ENCODE data around the gene RAD54L.

The RAD54L gene

DNA sequence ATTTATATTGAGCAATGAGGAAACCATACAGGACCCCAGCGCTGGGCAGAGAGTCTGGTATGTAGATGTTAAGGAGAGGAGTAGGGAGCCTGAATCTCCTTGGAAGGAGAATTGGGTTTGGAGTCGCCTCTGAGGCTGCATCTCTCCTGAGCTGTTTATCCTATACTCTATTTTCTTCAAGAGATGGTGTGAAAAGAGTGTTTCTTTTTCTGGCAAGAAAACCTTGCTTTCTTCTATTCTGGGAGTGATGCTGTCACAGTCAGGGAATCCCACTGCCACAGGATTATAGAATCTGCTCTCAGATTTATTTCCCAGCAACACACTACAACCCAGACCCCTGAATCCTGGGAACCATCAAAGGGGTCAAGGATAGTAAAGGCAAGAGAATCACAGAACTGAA is 41.2 kb upstream of the RAD54L start:
- H3K27ac ChIP-seq = no peak overlapping the region
- TF ChIP-seq, protein P1, sequence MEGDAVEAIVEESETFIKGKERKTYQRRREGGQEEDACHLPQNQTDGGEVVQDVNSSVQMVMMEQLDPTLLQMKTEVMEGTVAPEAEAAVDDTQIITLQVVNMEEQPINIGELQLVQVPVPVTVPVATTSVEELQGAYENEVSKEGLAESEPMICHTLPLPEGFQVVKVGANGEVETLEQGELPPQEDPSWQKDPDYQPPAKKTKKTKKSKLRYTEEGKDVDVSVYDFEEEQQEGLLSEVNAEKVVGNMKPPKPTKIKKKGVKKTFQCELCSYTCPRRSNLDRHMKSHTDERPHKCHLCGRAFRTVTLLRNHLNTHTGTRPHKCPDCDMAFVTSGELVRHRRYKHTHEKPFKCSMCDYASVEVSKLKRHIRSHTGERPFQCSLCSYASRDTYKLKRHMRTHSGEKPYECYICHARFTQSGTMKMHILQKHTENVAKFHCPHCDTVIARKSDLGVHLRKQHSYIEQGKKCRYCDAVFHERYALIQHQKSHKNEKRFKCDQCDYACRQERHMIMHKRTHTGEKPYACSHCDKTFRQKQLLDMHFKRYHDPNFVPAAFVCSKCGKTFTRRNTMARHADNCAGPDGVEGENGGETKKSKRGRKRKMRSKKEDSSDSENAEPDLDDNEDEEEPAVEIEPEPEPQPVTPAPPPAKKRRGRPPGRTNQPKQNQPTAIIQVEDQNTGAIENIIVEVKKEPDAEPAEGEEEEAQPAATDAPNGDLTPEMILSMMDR (conservative IDR thresholded peaks at IDR 0.05) = no peak

DNA sequence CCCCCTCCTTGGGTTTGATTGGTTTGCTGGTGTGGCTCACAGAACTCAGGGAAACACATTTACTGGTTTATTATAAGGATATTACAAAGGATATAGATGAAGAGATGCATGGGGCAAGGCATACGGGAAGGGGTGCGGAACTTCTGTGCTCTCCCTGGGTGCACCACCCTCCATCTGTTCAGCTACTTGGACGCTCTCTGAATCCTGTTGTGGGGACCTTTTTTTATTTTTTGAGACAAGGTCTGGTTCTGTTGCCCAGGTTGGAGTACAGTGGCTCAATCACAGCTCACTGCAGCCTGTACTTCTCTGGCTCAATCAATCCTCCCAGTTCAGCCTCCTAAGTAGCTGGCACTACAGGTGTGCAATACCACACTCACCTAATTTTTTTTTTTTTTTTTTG is 37.0 kb upstream of the RAD54L start:
- H3K27ac ChIP-seq = no peak overlapping the region
- TF ChIP-seq, protein P1 (conservative IDR thresholded peaks at IDR 0.05) = no peak

DNA sequence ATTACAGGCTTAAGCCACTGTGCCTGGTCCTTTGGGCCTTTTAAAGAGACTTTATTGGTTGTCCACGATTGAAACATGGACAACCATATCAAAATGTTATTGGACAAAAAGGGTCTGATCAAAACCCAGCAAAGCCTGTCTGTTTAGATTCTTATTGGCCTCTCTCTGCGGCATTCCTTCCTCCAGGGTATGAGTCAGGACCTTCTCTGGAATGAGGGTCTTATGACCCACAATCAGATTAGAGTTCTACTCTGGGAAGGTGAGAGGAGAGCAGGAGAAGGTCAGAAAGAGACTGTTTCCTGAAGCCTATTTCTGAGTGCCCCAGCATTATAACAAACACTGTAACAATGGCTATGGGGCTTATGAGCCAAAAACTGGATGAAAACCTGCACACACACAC is 36.5 kb upstream of the RAD54L start:
- TF ChIP-seq, protein P1 (conservative IDR thresholded peaks at IDR 0.05) = no peak
- H3K27ac ChIP-seq = no peak overlapping the region

DNA sequence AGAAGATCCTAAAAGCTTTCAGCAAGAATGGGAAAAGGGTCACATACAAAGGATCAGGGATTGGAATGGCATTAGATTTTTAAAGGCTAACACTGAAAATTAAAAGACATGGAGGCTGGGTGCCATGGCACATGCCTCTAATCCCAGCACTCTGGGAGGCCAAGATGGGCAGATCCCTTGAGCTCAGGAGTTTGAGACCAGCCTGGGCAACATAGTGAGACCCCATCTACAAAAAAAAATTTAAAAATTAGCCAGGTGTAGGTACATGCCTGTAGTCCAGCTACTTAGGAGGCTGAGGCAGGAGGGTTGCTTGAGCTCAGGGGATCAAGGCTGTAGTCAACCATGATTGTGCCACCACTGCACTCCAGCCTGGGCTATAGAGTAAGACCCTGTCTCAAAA is 32.1 kb upstream of the RAD54L start:
- TF ChIP-seq, protein P1 (conservative IDR thresholded peaks at IDR 0.05) = no peak
- H3K27ac ChIP-seq = no peak overlapping the region

DNA sequence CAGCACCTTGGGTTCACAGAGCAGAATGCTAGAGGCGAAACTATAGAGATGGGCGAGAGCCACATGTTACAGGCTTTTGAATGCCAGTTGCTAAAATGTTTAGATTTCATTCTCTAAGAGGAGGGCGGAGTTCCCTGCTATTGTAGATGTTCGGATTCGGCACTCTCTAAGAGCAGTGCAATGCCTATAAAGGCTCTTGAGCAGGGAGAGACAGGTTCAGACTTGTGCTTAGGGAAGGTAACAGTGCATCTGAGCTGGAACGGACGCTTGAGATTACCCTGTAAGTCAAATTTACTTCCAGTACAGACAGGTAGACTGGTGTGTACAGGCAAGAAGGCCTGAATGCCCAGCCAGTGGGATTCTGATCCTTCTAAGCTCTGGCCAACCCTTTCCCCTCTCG is 29.1 kb upstream of the RAD54L start:
- TF ChIP-seq, protein P1 (conservative IDR thresholded peaks at IDR 0.05) = no peak
- H3K27ac ChIP-seq = no peak overlapping the region

DNA sequence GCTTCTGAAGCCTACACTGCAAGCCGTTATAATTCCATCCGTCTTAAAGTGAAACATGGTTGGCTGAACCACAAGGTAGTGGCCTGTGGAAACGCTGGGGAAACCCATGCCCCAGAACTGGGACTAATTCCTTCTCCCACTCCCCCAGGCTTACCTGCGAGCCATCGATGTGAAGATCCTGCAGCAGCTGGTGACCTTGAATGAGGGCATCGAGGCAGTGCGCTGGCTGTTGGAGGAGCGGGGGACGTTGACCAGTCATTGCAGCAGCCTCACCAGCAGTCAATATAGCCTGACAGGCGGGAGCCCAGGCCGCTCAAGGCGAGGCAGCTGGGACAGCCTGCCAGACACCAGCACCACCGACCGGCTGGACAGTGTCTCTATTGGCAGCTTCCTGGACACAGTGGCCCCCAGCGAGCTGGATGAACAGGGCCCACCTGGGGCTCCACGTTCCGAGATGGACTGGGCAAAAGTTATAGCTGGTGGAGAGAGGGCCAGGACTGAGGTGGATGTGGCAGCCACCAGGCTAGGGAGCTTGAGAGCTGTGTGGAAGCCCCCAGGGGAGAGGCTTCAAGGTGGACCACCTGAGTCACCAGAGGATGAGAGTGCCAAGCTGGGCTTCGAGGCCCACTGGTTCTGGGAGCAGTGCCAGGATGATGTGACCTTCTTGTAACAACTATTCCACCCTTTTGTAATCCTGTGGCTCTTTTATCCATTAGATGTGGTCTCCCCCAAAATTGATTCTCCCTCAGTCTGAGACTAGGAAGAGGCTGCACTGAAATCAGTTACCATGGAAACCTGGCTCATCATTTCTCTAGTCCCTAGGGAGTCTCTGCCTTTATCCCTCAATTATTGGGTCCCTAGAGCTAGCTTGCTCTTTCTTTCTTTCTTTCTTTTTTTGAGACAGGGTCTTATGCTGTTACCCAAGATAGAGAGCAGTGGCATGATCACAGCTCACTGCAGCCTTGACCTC is 27.7 kb upstream of the RAD54L start:
- no peak overlapping the region for H3K27ac ChIP-seq
- TF ChIP-seq, protein P1 (conservative IDR thresholded peaks at IDR 0.05) = no peak

DNA sequence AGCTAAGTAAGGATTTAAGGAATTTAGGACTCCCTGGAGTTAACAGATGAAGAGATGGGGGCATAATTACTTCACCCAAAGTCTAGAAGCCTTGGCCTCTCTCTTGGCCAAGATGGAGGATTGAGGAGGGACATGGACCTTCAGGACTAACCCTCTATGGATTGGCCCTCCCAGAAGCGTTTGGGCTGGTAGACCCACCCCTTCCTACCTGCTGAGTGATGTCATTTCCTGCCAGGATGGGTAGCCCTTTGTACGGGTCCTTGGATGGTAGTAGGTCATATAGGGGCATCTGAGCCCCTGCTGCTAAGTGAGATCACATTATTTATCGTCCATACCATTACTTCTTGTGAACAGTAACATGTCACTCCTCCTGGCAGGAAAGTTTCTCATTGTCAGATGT is 26.8 kb upstream of the RAD54L start:
- TF ChIP-seq, protein P1 (conservative IDR thresholded peaks at IDR 0.05) = no peak
- H3K27ac ChIP-seq = no peak overlapping the region

Data from VCaP (cell line).